GM19023 (cell line): ENCODE measurements around the gene PRTFDC1.
"Not testable (repeated sequence)": the region's sequence is repeated elsewhere in the genome, so short reads cannot be mapped to it uniquely, and the experiment has no call there.

Experiments
- ATAC-seq: cut with Tn5 transposase; IDR thresholded peaks from one replicate; pipeline ENCODE4 v1.9.1; 2021; ENCODE audit warnings: mild to moderate bottlenecking, moderate library complexity; ENCODE audit not compliant: unreplicated experiment

The PRTFDC1 gene

GRCh38 chr10:24952143-24952706, at the start of gene PRTFDC1:
PRTFDC1 (minus strand) TSS chr10:24952606; CDS start chr10:24952575, 31 bp downstream.
- peak; percentile 42 for ATAC-seq

GRCh38 chr10:24998044-24998443, 45.6 kb upstream of the PRTFDC1 start:
- no peak for ATAC-seq

GRCh38 chr10:24995072-24995471, 42.7 kb upstream of the PRTFDC1 start:
- no peak for ATAC-seq

- ATAC-seq: no peak
Observed at GRCh38 chr10:24993237-24993958, 41.0 kb upstream of the PRTFDC1 start.

GRCh38 chr10:24992512-24993133, 40.2 kb upstream of the PRTFDC1 start:
- ATAC-seq: no peak

GRCh38 chr10:24991298-24991697, 38.9 kb upstream of the PRTFDC1 start:
- ATAC-seq: no peak

GRCh38 chr10:24989867-24990266, 37.5 kb upstream of the PRTFDC1 start:
- ATAC-seq: no peak

- ATAC-seq: no peak
Observed at GRCh38 chr10:24988831-24989640, 36.6 kb upstream of the PRTFDC1 start.

- ATAC-seq: no peak
Observed at GRCh38 chr10:24984906-24985305, 32.5 kb upstream of the PRTFDC1 start.

GRCh38 chr10:24983946-24984345, 31.5 kb upstream of the PRTFDC1 start:
- no peak for ATAC-seq

- ATAC-seq: no peak
Observed at GRCh38 chr10:24983130-24983529, 30.7 kb upstream of the PRTFDC1 start.

- peak; percentile 66 for ATAC-seq
Observed at GRCh38 chr10:24982319-24983112, 30.1 kb upstream of the PRTFDC1 start.

- no peak for ATAC-seq
Observed at GRCh38 chr10:24981161-24981710, 28.8 kb upstream of the PRTFDC1 start.

GRCh38 chr10:24979685-24980084, 27.3 kb upstream of the PRTFDC1 start:
- no peak for ATAC-seq

- no peak for ATAC-seq
Observed at GRCh38 chr10:24974976-24975375, 22.6 kb upstream of the PRTFDC1 start.

GRCh38 chr10:24973163-24973562, 20.8 kb upstream of the PRTFDC1 start:
- no peak for ATAC-seq

GRCh38 chr10:24971374-24971773, 19.0 kb upstream of the PRTFDC1 start:
- no peak for ATAC-seq

- ATAC-seq: no peak
Observed at GRCh38 chr10:24969841-24970281, 17.5 kb upstream of the PRTFDC1 start.

- ATAC-seq: not testable (repeated sequence)
Observed at GRCh38 chr10:24968951-24969350, 16.5 kb upstream of the PRTFDC1 start.

- no peak for ATAC-seq
Observed at GRCh38 chr10:24968349-24968748, 15.9 kb upstream of the PRTFDC1 start.
